Choroid plexus epithelial cell (primary cell): Measurements from ENCODE around the gene DNAJC28.

Source experiments
- DNase-seq: peaks from one replicate; pipeline ENCODE4 v3.0.0-alpha.2; 2010; ENCODE audit warnings: low read depth
- H3K4me3 ChIP-seq: 2 replicates; pipeline ENCODE4 v1.5.1; 2011; ENCODE audit warnings: low read depth, mild to moderate bottlenecking, control low read depth, low read length, moderate library complexity
- CTCF ChIP-seq: conservative IDR thresholded peaks from 2 replicates; pipeline ENCODE4 v1.5.1; 2011; ENCODE audit warnings: low read depth, mild to moderate bottlenecking, control low read depth, inconsistent platforms, low read length, moderate library complexity

Gene DNAJC28

GRCh38 chr21:33522953-33523349, 31.4 kb upstream of the DNAJC28 start:
- no peak for DNase-seq
- TF ChIP-seq CTCF = no peak
- H3K4me3 ChIP-seq = no peak overlapping the region

DNA sequence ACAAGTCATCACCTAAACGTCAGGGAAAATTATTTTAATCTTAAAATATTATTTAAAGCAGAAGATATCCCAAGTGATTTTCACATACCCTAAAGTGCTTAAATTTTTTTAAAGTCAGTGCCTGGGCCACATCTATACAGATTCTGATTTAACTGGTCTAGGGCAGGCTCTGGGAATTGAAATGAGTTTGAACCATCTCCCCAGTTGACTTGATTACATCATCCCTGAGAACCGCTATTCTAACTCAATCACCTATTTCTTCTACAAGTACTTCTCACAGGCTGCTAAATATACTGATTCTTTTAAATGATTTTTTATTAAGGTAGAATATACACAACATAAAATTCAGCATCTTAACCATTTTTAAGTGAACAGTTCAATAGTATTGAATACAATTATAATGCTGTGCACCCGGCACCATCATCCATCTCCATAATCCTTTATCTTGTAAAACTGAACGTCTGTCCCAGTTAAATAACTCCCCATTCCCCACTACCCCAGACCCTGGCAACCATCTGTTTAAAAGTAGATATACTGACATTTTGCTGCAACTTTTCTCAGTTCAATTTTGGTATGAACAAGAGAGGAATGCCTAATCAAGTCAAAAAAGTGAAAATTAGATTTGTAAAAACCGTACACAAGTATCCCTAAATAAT, 30.9 kb upstream of the DNAJC28 start:
- DNase-seq = no peak
- H3K4me3 ChIP-seq = no peak overlapping the region
- TF ChIP-seq CTCF = no peak

DNA sequence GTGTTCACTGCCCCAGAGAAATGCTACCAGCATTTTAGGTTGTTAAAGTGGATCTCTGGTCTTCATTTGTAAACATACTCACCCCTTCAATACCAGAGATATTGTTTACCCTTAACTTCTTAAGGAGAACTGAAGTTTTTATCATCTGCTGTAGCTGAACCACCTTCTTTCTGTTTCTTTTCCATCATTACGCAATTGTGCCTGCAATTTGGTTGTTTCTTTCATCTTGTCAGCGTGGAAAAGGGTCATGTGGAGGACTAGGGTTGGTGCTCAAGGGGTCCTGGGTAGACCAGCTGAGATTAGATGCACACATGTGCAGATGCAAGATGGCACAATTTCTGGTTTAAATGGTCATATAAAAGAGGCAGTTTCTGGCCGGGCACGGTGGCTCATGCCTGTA, 27.4 kb upstream of the DNAJC28 start:
- no peak for TF ChIP-seq CTCF
- H3K4me3 ChIP-seq = no peak overlapping the region
- no peak for DNase-seq

GRCh38 chr21:33514229-33514628, 22.7 kb upstream of the DNAJC28 start:
- no peak for TF ChIP-seq CTCF
- peak; percentile 58 for DNase-seq

GRCh38 chr21:33512481-33512880, 21.0 kb upstream of the DNAJC28 start:
- no peak for TF ChIP-seq CTCF
- no peak for DNase-seq
- H3K4me3 ChIP-seq = no peak overlapping the region

More at GRCh38 chr21:33514229-33514628, 22.7 kb upstream of the DNAJC28 start:
- no peak overlapping the region for H3K4me3 ChIP-seq

DNA sequence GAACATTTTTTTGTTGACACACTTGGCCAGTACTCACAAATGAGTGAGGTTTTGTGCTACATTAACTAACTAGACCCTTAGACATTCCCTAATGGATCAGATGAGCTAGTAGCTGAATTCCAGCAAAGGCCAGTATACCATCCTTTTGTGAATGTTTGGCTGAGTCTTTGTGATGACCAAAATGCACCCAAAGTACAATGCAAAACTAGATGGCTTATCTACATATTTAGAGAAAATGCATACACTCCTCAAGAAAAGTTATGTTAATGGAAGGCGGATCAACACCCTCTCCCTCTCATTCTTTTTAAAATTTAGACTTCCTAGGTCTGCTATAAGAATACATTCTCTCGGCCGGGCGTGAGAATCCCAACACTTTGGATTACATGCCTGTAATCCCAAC, 20.1 kb upstream of the DNAJC28 start:
- H3K4me3 ChIP-seq = no peak overlapping the region

More for the DNA sequence above, 20.1 kb upstream of the DNAJC28 start:
- no peak for DNase-seq
- no peak for TF ChIP-seq CTCF
